Measurements from ENCODE around the gene ITIH5.

The ITIH5 gene

DNA sequence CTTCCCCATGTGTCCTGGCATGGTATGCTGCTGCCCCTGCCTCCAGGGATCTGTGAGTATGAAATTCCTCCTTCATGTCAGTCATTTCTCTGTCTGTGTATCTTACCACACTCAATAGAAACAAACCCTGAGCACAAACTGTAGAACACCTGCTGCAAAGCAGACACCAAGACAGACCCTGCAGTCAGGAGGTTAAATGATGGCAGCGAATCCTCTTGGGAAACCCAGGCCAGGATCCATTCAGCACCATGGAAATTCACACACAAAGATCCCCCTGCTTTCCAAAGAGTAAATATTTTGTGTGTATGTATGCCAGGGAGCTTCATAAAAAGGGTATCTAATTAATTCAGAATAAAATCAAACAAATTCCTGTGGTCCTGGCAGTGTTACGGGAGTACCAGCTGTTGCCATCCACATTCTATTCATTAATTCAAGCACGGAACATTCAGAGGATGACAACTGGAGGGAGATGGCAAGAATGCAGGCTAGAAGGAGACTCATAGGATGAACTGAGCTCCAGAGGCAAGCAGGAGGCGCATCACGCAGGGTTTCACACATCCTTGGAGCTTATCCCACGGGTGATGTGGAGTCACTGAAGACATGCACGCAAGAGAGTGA, 14.8 kb downstream of the ITIH5 start:
- H3K4me1 ChIP-seq (ENCODE audit: control insufficient read depth, insufficient read depth, low read length) = no peaks in the 10 kb centered on the region
- H3K4me3 ChIP-seq (ENCODE audit: low read length) = no peak overlapping the region
- H3K9ac ChIP-seq (ENCODE audit: low read depth, low read length) = no peak overlapping the region
- peaks cover 20% of the 10 kb centered on the region for H3K27me3 ChIP-seq (ENCODE audit: control insufficient read depth, insufficient read depth, low read length)
- no peaks in the 10 kb centered on the region for H3K9me3 ChIP-seq (replicated peaks; ENCODE audit: low read length)
- no peak overlapping the region for H3K4me2 ChIP-seq (ENCODE audit: low read length)
- no peaks in the 10 kb centered on the region for H3K36me3 ChIP-seq (ENCODE audit: insufficient read depth, low read length)

DNA sequence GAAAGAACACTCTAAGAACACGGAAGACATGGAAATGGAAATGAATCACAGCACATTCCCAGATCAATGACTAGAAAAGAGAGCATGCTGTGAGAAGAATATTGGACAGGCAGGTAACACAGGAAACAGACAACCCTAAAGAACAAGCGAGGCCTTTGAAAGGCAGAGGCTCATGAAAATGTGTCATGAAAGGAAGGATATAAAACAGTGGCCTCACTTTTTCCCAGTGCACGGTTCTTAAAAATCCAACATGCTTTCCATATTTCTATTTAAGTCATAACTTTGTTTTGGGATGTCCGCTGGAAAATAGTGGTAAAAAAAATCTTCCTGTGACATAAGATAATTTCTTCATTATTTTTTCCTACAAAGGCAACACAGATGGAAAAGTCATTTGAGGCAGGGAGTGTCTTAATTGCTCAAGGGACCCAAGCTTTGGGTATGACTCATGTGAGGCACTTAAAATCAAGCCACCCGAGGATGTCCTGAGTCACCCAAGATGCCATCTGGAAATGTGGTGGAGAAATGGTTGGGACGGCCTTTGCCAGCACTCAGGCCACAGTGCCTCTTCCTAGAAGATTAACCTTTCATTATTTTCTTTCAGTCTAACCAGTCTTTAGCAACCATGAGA, 17.0 kb downstream of the ITIH5 start:
- H3K4me2 ChIP-seq (ENCODE audit: low read length) = no peak overlapping the region
- H3K4me1 ChIP-seq (ENCODE audit: control insufficient read depth, insufficient read depth, low read length) = no peaks in the 10 kb centered on the region
- no peaks in the 10 kb centered on the region for H3K9me3 ChIP-seq (replicated peaks; ENCODE audit: low read length)
- H3K9ac ChIP-seq (ENCODE audit: low read depth, low read length) = no peak overlapping the region
- H3K4me3 ChIP-seq (ENCODE audit: low read length) = no peak overlapping the region
- peaks cover 10% of the 10 kb centered on the region for H3K27me3 ChIP-seq (ENCODE audit: control insufficient read depth, insufficient read depth, low read length)
- H3K36me3 ChIP-seq (ENCODE audit: insufficient read depth, low read length) = no peaks in the 10 kb centered on the region

DNA sequence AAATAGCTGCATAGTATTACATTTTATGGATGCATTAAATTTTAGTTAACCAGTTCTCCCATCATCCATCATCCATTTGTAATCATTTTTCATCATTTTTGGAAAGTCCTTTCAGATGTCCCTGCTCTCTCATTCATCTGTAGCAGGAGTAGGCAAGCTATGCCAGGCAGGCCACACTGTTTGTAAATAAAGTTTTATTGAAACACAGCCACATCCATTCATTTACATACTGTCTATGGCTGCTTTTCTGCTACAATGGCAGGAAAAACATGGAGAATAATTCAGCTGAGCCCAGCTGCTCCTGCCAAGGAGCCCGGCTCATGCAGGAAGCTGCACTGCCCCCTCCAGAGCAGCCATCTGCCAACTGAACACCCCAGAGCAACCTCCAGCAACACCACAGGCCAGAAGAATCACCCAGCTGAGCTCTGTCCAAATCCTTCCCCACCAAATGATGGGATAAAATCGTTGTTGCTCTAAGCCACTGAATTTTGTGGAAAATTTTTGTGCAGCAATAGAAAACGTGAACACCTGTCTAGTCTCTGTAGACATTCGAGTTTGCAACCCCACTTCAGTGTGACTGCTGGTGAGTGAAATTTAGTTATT, 19.6 kb downstream of the ITIH5 start:
- peaks cover 2% of the 10 kb centered on the region for H3K27me3 ChIP-seq (ENCODE audit: control insufficient read depth, insufficient read depth, low read length)
- no peak overlapping the region for H3K9ac ChIP-seq (ENCODE audit: low read depth, low read length)
- H3K4me1 ChIP-seq (ENCODE audit: control insufficient read depth, insufficient read depth, low read length) = no peaks in the 10 kb centered on the region
- no peaks in the 10 kb centered on the region for H3K36me3 ChIP-seq (ENCODE audit: insufficient read depth, low read length)
- H3K9me3 ChIP-seq (replicated peaks; ENCODE audit: low read length) = no peaks in the 10 kb centered on the region
- H3K4me2 ChIP-seq (ENCODE audit: low read length) = no peak overlapping the region
- H3K4me3 ChIP-seq (ENCODE audit: low read length) = no peak overlapping the region

DNA sequence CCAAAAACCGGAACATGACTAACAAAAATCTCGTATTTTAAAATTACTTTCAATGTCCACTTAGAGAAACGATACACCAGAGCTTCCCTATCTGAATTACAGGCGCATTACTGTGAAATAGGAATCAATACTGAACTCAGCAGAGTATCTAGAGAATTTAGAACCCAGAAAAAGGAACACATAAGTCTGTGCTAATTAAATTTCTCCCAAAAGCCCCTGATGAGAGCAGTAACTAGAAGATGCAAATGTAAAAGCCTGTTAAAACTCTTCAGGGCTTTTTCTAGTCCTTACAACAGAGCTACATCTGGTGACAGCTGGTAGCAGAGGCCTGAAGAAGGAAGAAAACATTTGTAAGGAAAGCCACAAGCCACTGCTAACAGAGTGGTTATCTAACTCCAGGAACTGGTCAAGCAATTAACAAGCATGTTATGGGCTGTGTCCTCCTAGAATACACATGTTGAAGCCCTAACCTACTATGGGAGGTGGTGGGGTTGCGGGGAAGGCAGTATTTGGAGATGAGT, 24.2 kb downstream of the ITIH5 start:
- H3K36me3 ChIP-seq (ENCODE audit: insufficient read depth, low read length) = no peaks in the 10 kb centered on the region
- no peaks in the 10 kb centered on the region for H3K9me3 ChIP-seq (replicated peaks; ENCODE audit: low read length)
- no peaks in the 10 kb centered on the region for H3K4me1 ChIP-seq (ENCODE audit: control insufficient read depth, insufficient read depth, low read length)
- H3K9ac ChIP-seq (ENCODE audit: low read depth, low read length) = no peak overlapping the region
- no peak overlapping the region for H3K4me3 ChIP-seq (ENCODE audit: low read length)
- H3K4me2 ChIP-seq (ENCODE audit: low read length) = no peak overlapping the region
- no peaks in the 10 kb centered on the region for H3K27me3 ChIP-seq (ENCODE audit: control insufficient read depth, insufficient read depth, low read length)

DNA sequence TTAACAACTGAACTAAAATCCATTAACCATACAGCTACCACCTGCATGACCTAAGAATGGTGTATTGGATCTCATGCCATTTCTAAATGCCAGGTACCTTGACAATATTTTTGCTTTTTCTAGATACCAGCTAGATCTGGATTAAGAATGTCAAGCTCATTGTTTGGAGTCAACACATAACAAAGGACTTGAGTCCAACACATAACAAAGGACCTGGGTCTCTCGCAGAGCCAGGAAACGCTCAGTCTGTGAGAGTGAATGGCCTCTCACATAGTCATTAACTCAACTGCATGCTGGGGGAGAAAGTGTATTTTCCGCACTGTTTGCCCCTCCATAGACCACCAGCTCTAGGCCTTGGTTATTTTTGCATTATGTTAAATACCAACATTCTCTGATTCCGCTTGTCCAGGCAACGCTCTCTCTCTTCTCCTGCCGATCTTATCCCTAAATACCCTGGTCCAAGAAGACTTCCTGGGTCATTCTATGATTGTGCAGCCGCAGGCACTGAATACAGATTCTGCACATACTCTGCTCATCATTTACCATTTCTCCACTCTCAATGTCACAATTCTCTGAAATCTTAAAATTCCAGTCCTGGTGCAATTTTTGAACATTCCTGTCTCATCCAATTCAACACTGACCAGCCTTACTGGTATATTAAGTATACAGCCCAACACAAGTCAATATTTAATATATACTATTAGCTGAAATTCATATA, 31.2 kb downstream of the ITIH5 start:
- Histone ChIP-seq H3K9me3 (replicated peaks; ENCODE audit: low read length) (no peaks in the 10 kb centered on the region), H3K27me3 (ENCODE audit: control insufficient read depth, insufficient read depth, low read length) (no peaks in the 10 kb centered on the region), H3K4me1 (ENCODE audit: control insufficient read depth, insufficient read depth, low read length) (no peaks in the 10 kb centered on the region), H3K9ac (ENCODE audit: low read depth, low read length) (no peak overlapping the region), H3K36me3 (ENCODE audit: insufficient read depth, low read length) (no peaks in the 10 kb centered on the region), H3K4me3 (ENCODE audit: low read length) (no peak overlapping the region), H3K4me2 (ENCODE audit: low read length) (no peak overlapping the region)

DNA sequence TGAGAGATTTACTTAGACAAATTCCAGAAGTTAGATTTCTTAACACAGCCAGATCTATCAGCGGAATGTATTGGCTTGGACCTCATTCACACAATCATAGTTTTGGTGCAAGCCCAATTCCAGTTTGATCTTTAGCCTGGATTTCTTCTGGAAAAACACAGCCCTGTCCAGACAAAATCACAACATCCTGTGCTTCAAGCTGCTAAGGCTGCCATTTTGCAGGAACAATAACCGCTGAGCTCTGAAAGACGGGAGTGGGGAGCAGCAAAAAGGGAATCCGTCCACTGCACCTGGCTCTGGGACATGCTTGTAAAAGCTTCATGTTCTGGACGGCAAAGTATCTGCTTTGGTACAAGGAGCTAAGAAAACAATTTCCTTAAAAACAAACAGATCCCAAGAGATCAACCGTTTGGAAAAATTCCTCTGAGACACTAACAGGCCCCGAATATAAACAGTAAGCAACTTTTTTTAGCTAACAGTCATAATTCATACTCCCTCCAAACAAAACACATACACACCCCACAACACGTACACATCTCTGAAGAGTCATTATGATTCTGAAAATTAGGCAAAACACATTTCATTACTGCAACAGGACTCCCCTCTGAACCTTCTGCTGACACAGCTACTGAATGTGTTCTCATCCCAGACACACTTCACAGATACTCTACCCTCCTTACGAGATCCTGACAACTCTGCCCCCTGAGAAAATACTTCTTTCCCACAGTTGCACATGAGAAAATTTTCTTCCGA, 32.4 kb downstream of the ITIH5 start:
- Histone ChIP-seq H3K36me3 (ENCODE audit: insufficient read depth, low read length) (no peaks in the 10 kb centered on the region), H3K9ac (ENCODE audit: low read depth, low read length) (no peak overlapping the region), H3K4me1 (ENCODE audit: control insufficient read depth, insufficient read depth, low read length) (no peaks in the 10 kb centered on the region), H3K27me3 (ENCODE audit: control insufficient read depth, insufficient read depth, low read length) (no peaks in the 10 kb centered on the region), H3K4me2 (ENCODE audit: low read length) (no peak overlapping the region), H3K4me3 (ENCODE audit: low read length) (no peak overlapping the region), H3K9me3 (replicated peaks; ENCODE audit: low read length) (no peaks in the 10 kb centered on the region)

DNA sequence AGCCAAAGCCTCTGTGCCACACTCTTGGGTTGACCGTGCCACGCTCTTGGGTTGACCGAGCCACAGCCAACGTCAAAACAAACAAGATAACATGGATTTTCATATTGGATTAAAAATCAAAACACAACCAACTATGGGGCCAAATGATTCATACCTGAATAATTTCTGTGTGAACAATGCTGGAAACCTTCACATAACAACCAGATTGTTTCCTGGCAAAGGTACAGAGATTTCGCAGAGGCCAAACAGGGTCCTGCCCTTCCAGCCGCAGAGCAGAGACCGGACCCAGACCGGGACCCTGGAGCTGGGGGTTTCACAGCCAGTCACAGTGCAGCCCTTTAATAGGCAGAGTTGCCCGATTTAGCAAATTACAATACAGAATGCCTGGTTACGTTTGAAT, 40.5 kb downstream of the ITIH5 start:
- Histone ChIP-seq H3K9ac (ENCODE audit: low read depth, low read length) (no peak overlapping the region), H3K4me3 (ENCODE audit: low read length) (no peak overlapping the region), H3K9me3 (replicated peaks; ENCODE audit: low read length) (no peaks in the 10 kb centered on the region), H3K4me2 (ENCODE audit: low read length) (peak overlapping the region; percentile 31), H3K27me3 (ENCODE audit: control insufficient read depth, insufficient read depth, low read length) (peaks cover 6% of the 10 kb centered on the region), H3K36me3 (ENCODE audit: insufficient read depth, low read length) (no peaks in the 10 kb centered on the region), H3K4me1 (ENCODE audit: control insufficient read depth, insufficient read depth, low read length) (no peaks in the 10 kb centered on the region)

DNA sequence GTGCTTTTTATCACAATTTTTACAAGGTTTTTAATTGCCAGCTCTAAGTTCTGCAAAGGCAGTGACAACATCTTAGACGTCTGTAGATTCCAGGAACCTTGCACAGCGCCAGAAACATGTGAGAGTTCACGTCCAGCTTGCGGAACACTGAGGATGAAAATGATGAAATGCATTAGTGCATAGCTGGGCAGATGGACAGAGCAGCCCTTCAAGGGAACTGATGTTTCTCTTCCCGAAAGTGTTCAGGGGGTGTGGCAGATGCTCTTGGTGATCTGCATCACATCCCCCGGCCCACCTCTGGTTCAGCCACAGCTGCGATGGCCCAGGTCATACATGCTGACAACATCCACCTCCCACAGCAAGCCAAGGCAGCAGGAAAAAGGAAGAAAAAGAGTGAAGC, 40.9 kb downstream of the ITIH5 start:
- no peak overlapping the region for H3K4me3 ChIP-seq (ENCODE audit: low read length)
- no peaks in the 10 kb centered on the region for H3K4me1 ChIP-seq (ENCODE audit: control insufficient read depth, insufficient read depth, low read length)
- H3K9ac ChIP-seq (ENCODE audit: low read depth, low read length) = no peak overlapping the region
- no peaks in the 10 kb centered on the region for H3K36me3 ChIP-seq (ENCODE audit: insufficient read depth, low read length)
- peaks cover 6% of the 10 kb centered on the region for H3K27me3 ChIP-seq (ENCODE audit: control insufficient read depth, insufficient read depth, low read length)
- peak overlapping the region; percentile 2 for H3K4me2 ChIP-seq (ENCODE audit: low read length)
- no peaks in the 10 kb centered on the region for H3K9me3 ChIP-seq (replicated peaks; ENCODE audit: low read length)

DNA sequence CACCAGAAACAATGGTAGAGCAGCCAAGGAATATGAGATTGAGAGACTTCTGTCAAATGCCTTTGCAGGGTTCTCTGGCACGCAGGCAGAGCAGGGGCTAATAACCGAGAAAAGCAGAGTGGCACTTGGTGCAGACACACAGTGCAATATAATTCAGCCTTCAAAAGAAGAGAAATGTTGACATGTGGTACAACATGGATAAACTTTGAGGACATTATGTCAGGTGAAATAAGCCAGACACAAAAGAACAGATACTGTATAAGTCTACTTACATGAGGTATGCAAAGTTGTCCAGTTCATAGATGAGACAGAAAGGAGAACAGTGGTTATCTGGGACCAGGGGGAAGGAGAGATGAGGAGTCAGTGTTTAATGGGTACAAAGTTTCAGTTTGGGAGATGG, 41.8 kb downstream of the ITIH5 start:
- peaks cover 6% of the 10 kb centered on the region for H3K27me3 ChIP-seq (ENCODE audit: control insufficient read depth, insufficient read depth, low read length)
- H3K4me1 ChIP-seq (ENCODE audit: control insufficient read depth, insufficient read depth, low read length) = no peaks in the 10 kb centered on the region
- no peak overlapping the region for H3K9ac ChIP-seq (ENCODE audit: low read depth, low read length)
- no peak overlapping the region for H3K4me2 ChIP-seq (ENCODE audit: low read length)
- H3K9me3 ChIP-seq (replicated peaks; ENCODE audit: low read length) = no peaks in the 10 kb centered on the region
- no peaks in the 10 kb centered on the region for H3K36me3 ChIP-seq (ENCODE audit: insufficient read depth, low read length)
- no peak overlapping the region for H3K4me3 ChIP-seq (ENCODE audit: low read length)

DNA sequence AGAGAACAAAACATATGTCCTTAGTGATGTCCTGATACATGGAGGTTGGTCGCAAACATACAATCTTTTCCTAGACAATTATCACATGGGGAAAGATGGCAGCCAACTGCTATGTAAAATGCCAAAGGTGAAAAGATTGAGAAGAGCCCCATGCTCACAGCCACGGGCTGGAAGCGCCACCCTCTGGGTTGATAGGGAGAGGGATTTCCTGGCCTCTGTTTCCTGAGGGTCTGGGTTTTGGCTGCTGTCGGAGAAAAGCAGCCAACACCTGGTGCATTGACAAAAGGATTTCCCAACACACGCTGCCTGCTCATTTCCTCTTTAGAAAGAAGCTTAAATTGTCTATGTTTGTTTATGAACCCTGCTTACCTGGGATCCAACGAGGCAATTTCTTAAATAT, 43.8 kb downstream of the ITIH5 start:
- H3K4me1 ChIP-seq (ENCODE audit: control insufficient read depth, insufficient read depth, low read length) = no peaks in the 10 kb centered on the region
- no peak overlapping the region for H3K9ac ChIP-seq (ENCODE audit: low read depth, low read length)
- H3K4me3 ChIP-seq (ENCODE audit: low read length) = no peak overlapping the region
- no peak overlapping the region for H3K4me2 ChIP-seq (ENCODE audit: low read length)
- H3K9me3 ChIP-seq (replicated peaks; ENCODE audit: low read length) = no peaks in the 10 kb centered on the region
- H3K27me3 ChIP-seq (ENCODE audit: control insufficient read depth, insufficient read depth, low read length) = peaks cover 6% of the 10 kb centered on the region
- no peaks in the 10 kb centered on the region for H3K36me3 ChIP-seq (ENCODE audit: insufficient read depth, low read length)

DNA sequence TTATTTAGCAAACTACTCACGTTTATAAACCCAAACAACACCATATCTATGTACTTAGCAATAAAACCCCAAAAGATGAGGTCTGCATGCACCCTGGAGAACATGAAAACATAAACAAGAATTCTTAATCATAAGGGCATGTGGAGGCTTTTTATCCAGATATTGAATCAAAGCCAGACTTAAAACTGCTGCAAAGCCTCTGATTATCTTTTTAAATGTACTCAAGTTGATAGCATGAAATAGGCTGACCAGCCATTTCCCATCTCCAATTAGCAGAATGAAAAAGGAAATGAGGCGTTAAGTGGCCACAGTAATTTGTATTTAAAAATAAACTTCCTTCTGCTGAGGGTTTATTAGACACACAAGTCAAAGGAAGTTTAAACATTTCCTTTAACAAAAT, 48.3 kb downstream of the ITIH5 start:
- Histone ChIP-seq H3K27me3 (ENCODE audit: control insufficient read depth, insufficient read depth, low read length) (no peaks in the 10 kb centered on the region), H3K4me3 (ENCODE audit: low read length) (no peak overlapping the region), H3K36me3 (ENCODE audit: insufficient read depth, low read length) (no peaks in the 10 kb centered on the region), H3K9ac (ENCODE audit: low read depth, low read length) (no peak overlapping the region), H3K9me3 (replicated peaks; ENCODE audit: low read length) (no peaks in the 10 kb centered on the region), H3K4me1 (ENCODE audit: control insufficient read depth, insufficient read depth, low read length) (no peaks in the 10 kb centered on the region), H3K4me2 (ENCODE audit: low read length) (no peak overlapping the region)
